ENCODE results near the gene SLC25A47. TPM values are rescaled to one million over a fixed set of nuclear protein-coding genes. Genes with fewer than 3 reads are reported as not detected.

SLC25A47 gene
- total and polyA plus RNA-seq, 7 donors, result 0.22 TPM; not detected in 6

- H3K4me3 ChIP-seq, result no peak overlapping the region
- H3K4me1 ChIP-seq, result no peaks in the 10 kb centered on the region
- 79 to 94% methylated on average over 11 of the region's 11 CpGs for WGBS, 2 donors
- no peaks in the 10 kb centered on the region for H3K9me3 ChIP-seq
- H3K27me3 ChIP-seq, result no peaks in the 10 kb centered on the region
- intact Hi-C loops (cut with DNase I), result no loop called here
- peaks cover 3 to 96% (median 34%) of the 10 kb centered on the region in 4 donors for H3K36me3 ChIP-seq
- TF ChIP-seq POLR2A (IDR thresholded peaks at IDR 0.05) (no peak), POLR2AphosphoS5 (IDR thresholded peaks at IDR 0.05) (no peak), EP300 (IDR thresholded peaks at IDR 0.05) (no peak), CTCF (IDR thresholded peaks at IDR 0.05) (no peak)
- no peak for DNase-seq
- H3K27ac ChIP-seq, result no peak overlapping the region
Observed at GRCh38 chr14:100350276-100350926, 27.3 kb downstream of the SLC25A47 start.

DNA sequence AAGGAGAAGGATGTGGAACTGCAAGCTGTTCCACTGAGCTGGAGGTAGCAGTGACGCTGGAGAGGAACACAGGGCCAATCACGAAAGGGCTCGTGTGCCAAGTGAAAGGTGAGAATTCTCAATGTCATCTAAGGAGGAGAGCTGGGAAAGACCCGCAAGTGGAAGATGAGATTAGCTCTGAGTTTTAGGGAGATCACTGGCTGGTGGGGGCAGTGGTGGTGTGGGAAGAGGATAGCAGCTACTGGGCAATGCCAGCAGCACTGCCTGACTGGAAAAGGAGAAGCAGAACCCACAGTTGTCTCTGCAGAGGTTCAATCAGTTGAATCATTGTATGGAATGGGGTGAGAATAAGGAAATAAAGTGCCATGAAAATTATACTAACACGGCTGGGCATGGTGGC is 27.8 kb downstream of the SLC25A47 start:
- no peak for DNase-seq
- WGBS, 2 donors, result 90% methylated on average over 5 of the region's 5 CpGs
- Histone ChIP-seq H3K27ac (no peak overlapping the region), H3K4me1 (no peaks in the 10 kb centered on the region), H3K4me3 (no peak overlapping the region), H3K36me3 (peaks cover 3 to 98% (median 33%) of the 10 kb centered on the region in 4 donors), H3K27me3 (no peaks in the 10 kb centered on the region), H3K9me3 (no peaks in the 10 kb centered on the region)
- intact Hi-C loops (cut with DNase I), result no loop called here
- TF ChIP-seq POLR2AphosphoS5 (IDR thresholded peaks at IDR 0.05) (no peak), EP300 (IDR thresholded peaks at IDR 0.05) (no peak), POLR2A (IDR thresholded peaks at IDR 0.05) (no peak), CTCF (IDR thresholded peaks at IDR 0.05) (no peak)

DNA sequence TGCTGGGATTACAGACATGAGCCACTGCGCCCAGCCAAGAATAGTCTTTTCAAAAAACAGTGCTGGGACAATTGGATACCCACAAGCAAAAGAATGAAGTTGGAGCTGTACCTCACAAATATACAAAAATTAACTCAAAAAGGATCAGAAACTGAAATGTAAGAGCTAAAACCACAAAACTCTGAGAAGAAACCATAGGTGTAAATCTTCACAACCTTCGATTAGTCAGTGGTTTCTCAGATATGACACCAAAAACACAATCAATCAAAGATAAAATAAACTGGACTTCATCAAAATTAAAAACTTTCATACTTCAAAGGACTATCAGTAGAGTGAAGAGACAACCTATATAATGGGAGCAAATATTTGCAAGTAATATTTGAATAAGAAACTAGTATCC is 35.3 kb downstream of the SLC25A47 start:
- 90 to 96% methylated on average over 2 of the region's 2 CpGs for WGBS, 2 donors
- intact Hi-C loops (cut with DNase I), result no loop called here
- Histone ChIP-seq H3K36me3 (peaks cover 7 to 88% (median 19%) of the 10 kb centered on the region in 4 donors), H3K4me1 (peaks cover 0 to 10% (median 2%) of the 10 kb centered on the region in 4 donors), H3K27me3 (no peaks in the 10 kb centered on the region), H3K27ac (no peak overlapping the region), H3K4me3 (no peak overlapping the region), H3K9me3 (no peaks in the 10 kb centered on the region)
- DNase-seq, result no peak
- TF ChIP-seq CTCF (IDR thresholded peaks at IDR 0.05) (no peak), EP300 (IDR thresholded peaks at IDR 0.05) (no peak), POLR2A (IDR thresholded peaks at IDR 0.05) (no peak), POLR2AphosphoS5 (IDR thresholded peaks at IDR 0.05) (no peak)

- H3K27ac ChIP-seq, result no peak overlapping the region
- TF ChIP-seq POLR2AphosphoS5 (IDR thresholded peaks at IDR 0.05) (no peak), CTCF (IDR thresholded peaks at IDR 0.05) (no peak), EP300 (IDR thresholded peaks at IDR 0.05) (no peak), POLR2A (IDR thresholded peaks at IDR 0.05) (no peak)
- H3K4me3 ChIP-seq, result no peak overlapping the region
- intact Hi-C loops (cut with DNase I), result no loop called here
- peaks cover 7 to 88% (median 17%) of the 10 kb centered on the region in 4 donors for H3K36me3 ChIP-seq
- WGBS, 2 donors, result 90% methylated on average over 2 of the region's 2 CpGs
- peaks cover 0 to 10% (median 2%) of the 10 kb centered on the region in 4 donors for H3K4me1 ChIP-seq
- no peaks in the 10 kb centered on the region for H3K27me3 ChIP-seq
- no peaks in the 10 kb centered on the region for H3K9me3 ChIP-seq
- DNase-seq, result no peak
Observed at GRCh38 chr14:100359111-100359510, 36.0 kb downstream of the SLC25A47 start.

DNA sequence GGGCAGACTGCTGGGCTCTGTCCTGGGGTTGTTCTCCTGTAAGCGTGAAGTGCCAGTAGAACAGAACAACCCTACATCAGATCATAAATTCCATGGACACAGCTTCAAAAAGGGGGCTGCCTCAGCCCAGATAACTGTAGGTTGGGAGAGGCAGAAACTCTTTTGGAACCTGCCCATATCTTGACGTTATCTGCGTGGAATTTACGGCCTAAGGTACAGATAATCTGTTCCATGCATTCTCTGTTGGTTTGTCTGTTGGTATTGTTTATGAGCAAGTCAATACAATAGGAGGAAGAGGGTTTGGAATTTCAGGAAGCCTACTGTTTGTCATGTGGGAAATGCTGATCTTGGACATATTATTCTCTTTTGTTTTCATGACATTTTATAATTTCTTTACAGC is 36.7 kb downstream of the SLC25A47 start:
- H3K4me1 ChIP-seq, result peaks cover 0 to 10% (median 2%) of the 10 kb centered on the region in 4 donors
- no peak overlapping the region for H3K4me3 ChIP-seq
- WGBS, 2 donors, result 77 to 78% methylated on average over 4 of the region's 4 CpGs
- peaks cover 7 to 88% (median 19%) of the 10 kb centered on the region in 4 donors for H3K36me3 ChIP-seq
- H3K27ac ChIP-seq, result no peak overlapping the region
- H3K27me3 ChIP-seq, result no peaks in the 10 kb centered on the region
- H3K9me3 ChIP-seq, result no peaks in the 10 kb centered on the region
- TF ChIP-seq EP300 (IDR thresholded peaks at IDR 0.05), result no peak
- no peak for TF ChIP-seq POLR2AphosphoS5 (IDR thresholded peaks at IDR 0.05)
- TF ChIP-seq POLR2A (IDR thresholded peaks at IDR 0.05), result no peak
- TF ChIP-seq CTCF (IDR thresholded peaks at IDR 0.05), result no peak
- DNase-seq, result no peak
- intact Hi-C loops (cut with DNase I), result no loop called here

Measured in sigmoid colon (tissue), 7 donors.